ENCODE data around the gene ST8SIA5.

ST8SIA5 gene

GRCh38 chr18:46738491-46738890 is 18.4 kb downstream of the ST8SIA5 start:
- no peak for DNase-seq (ENCODE audit: low read depth)

GRCh38 chr18:46736736-46737135 is 20.1 kb downstream of the ST8SIA5 start:
- DNase-seq (ENCODE audit: low read depth): no peak

DNA sequence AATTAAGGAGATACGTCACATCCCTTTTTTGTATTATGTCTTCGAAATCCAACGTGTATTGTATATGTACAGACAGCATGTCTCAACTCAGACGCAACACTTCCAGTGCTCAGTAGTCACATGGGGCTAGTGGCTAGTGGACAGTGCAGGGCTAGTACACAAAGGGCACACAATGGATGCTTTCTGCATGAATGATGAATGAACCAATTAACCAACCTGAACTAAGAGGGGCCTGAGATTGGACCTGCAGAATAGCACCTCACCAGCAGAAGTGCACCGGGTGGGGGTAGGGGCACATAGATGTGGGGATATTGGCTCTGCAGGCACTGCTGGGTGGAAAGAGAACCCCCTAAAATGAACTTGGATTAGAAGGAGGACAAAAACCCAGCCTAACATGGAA is 20.7 kb downstream of the ST8SIA5 start:
- DNase-seq (ENCODE audit: low read depth): no peak

GRCh38 chr18:46734981-46735380 is 21.9 kb downstream of the ST8SIA5 start:
- DNase-seq (ENCODE audit: low read depth): no peak

DNA sequence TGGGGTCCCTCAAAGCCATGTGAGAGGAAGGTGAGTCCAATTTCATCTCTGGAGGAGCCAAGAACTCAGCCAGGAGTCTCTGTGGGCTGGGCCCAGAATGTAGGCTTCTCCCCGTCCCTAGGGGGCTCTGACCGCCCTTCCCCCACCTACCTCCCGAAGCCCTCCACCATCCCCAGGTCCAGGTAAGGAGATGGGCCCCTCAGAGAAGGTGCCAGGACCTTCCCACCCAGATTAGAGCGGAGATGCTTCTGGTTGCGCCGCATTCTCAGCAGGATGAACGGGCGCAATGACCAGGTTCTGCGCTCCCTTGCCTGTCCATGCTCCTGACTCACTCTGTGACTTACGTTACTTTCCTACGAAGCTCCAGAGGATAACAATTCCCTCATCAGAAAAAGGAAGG is 23.0 kb downstream of the ST8SIA5 start:
- no peak for DNase-seq (ENCODE audit: low read depth)

DNA sequence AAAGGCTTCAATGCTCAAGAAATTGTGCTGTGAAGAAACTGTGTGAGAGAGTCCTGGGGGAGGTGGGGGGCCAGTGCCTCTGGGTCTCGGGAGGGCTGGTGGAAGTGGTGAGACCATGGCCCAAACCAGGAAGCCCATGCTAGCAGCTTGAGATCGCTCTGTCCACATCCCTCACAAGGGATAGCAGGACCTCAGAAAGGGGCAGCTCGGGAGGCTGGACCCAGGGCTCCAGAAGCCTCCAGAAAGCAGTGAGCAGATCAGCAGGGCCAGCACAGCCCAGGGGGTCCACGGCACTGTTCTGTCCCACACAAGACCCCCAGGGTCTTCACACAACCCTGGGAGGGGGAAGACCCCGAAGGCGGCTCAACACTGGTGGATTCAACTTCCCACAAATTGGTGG is 24.1 kb downstream of the ST8SIA5 start:
- no peak for DNase-seq (ENCODE audit: low read depth)

DNA sequence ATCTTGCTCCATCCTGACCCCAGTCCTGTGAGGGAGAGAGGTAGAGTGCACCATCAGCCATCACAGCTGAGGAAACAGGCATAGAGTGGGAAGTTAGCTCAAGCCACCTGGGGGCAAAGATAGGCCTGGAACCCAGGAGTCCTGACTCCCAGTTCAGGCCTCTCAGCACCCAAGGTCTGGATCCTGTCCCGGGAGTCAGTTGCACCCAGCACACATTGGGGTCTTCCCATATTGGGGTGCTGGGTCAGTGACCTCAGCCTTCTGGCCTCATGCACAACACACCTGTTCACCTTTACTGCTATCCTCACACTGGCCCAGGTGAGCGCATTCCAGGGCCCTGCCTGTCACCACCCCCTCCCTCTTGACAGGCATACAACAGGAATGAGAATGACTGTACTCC is 24.7 kb downstream of the ST8SIA5 start:
- DNase-seq (ENCODE audit: low read depth): no peak

DNA sequence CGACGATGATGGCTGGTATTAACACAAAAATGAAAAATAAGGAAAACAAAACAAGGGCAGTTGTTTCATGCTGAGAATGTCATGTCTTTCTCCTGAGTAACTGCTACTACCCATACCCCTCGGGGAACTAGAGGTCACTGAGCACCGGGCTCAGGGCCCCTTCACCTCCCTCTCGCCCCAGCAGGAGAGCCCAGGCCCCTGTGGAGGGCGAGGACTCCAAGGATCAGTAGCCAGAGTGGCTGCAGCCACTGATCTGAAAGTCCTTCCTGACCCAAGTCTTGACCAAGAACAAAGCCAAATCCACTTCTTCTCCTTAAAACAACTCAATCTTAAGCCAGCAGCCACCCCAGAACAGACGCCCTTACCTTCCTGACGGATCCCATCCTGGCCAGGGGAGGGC is 25.5 kb downstream of the ST8SIA5 start:
- no peak for DNase-seq (ENCODE audit: low read depth)

GRCh38 chr18:46728219-46728930 is 28.5 kb downstream of the ST8SIA5 start:
- DNase-seq (ENCODE audit: low read depth): no peak

GRCh38 chr18:46727177-46727576 is 29.7 kb downstream of the ST8SIA5 start:
- DNase-seq (ENCODE audit: low read depth): no peak

GRCh38 chr18:46725310-46725709 is 31.5 kb downstream of the ST8SIA5 start:
- no peak for DNase-seq (ENCODE audit: low read depth)

DNA sequence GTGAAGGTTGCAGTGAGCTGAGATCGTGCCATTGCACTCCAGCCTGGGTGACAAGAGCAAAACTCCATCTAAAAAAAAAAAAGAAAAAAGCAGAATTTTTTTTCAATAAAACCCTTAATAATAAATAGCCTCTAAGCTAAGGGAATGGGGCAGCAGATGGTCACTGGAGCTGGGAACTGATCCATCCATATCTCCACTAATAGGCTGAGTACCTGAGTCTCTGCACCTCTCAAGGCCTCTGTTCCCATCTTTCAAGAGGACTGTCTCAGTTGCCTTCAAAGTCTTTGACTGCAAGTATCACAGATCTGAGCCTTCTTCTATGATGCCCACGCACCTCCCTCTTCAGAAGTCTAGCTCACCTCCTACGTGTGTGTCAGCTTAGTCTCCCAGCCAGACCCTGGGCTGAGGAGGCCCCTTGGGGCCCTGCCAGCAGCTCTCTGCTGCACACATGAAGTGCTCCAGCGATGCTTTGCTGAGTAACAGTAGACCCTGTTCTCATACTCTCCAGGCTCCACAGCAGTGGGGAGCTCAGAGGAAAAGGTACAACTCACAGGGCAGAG is 32.9 kb downstream of the ST8SIA5 start:
- no peak for DNase-seq (ENCODE audit: low read depth)

DNA sequence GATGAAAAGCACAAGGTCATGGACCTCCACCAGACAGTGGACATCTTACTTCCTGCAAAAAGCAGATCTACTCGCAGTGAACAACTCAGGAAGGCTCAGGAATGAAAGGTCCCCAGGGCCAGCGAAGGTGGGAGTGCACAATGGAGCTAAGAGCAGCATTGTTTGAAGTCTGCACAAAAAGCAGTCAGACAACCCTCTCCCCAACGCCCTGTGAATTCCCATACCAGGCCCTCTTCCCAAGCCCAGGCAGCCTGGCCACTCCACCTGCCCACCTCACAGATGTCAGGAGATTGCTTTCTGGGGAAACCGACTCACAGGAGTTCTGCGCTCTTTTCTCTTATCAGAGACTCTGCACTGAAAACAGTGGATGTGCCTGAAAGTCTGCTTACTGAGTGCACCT is 34.8 kb downstream of the ST8SIA5 start:
- DNase-seq (ENCODE audit: low read depth): no peak

DNA sequence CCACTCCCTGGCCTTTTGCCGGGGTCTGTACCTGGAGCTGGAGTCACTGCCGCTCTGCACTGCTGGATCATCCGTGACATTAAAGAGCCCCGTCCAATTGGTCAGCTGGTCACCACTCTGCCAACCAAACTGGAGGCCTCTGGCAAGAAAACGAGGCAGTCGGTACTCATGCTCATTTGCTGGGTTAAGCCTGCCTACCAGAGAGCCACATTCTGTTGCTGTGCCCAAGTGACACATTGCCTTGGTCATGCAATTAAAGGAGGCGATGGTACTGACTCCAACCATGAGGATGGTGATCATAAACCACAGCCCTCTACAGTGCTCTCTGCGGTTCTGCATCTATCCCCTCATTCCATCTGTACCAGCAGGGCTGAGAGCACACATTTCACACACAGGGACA is 35.5 kb downstream of the ST8SIA5 start:
- no peak for DNase-seq (ENCODE audit: low read depth)

DNA sequence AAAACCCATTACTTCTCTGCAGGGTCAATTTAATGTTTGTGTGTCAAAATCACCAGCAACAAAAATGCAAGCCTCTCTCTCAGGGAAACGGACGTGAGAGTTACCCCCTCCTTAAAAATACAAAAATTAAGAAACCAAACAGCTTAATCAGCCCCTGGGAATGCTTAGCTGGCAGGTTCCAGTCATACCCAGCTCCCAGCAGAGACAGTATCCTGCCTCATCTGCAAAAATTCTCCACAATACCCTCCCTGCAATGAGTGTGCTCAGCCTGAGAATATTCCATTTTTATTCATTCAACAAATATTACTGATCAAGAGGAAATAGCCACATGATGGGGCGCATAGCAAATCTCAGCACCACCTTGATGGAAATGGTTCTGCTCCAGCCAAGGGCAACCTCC is 36.3 kb downstream of the ST8SIA5 start:
- DNase-seq (ENCODE audit: low read depth): no peak

- DNase-seq (ENCODE audit: low read depth): no peak
These were observed 36.8 kb downstream of the ST8SIA5 start for GRCh38 chr18:46720092-46720491.

GRCh38 chr18:46719388-46719787 is 37.5 kb downstream of the ST8SIA5 start:
- DNase-seq (ENCODE audit: low read depth): no peak

- peak; percentile 58 for DNase-seq (ENCODE audit: low read depth)
These were observed 38.1 kb downstream of the ST8SIA5 start for GRCh38 chr18:46718501-46719341.

GRCh38 chr18:46716827-46717226 is 40.0 kb downstream of the ST8SIA5 start:
- no peak for DNase-seq (ENCODE audit: low read depth)

DNA sequence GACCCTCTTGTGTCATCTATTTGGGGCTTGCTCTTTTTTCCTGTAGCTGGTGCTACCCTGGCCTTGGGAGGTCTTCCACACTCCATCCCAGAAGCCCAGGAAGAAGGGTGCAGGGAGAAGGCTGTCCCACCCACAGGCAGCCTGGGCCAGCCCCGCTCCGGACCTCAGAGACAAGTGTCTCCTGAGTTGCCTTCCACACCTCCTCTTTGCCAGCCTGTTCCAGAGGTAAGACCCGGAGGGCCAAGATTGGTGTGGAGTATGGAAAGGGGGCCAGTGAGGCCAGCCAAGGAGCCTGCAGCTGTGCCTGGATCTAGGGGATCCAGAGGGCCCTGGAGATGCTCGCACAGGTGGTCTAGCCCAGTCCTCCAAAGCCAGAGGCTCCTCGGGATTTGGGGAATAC is 40.5 kb downstream of the ST8SIA5 start:
- DNase-seq (ENCODE audit: low read depth): no peak

- no peak for DNase-seq (ENCODE audit: low read depth)
These were observed 41.8 kb downstream of the ST8SIA5 start for GRCh38 chr18:46715062-46715461.

GRCh38 chr18:46712406-46712805 is 44.4 kb downstream of the ST8SIA5 start:
- DNase-seq (ENCODE audit: low read depth): peak; percentile 75

DNA sequence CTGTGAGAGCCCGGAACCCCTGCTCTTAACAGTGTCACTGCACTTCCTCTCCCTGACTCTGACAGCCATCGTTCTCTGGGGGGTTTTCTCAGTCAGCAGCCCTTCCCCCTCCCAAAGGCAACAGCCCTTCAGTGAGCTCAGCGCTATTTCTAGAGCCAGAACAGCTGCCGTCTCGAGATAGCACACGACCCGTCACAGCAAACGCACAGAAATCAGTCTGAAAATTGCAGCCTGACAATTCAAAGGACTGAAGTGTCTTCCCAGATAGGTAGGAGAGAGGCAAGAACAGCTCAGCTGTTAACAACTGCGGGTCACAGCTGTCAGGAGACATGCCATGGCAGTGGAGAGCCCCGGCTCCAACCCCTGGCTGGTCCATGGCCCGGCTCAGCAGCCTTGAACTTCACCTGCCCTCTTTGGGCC is 45.4 kb downstream of the ST8SIA5 start:
- DNase-seq (ENCODE audit: low read depth): no peak

Data from GM04503 (cell line).